GM12891 (cell line): ENCODE measurements around the gene FAM180A.
"Not testable (repeated sequence)": the region's sequence is repeated elsewhere in the genome, so short reads cannot be mapped to it uniquely, and the experiment has no call there.

ENCODE experiments used
- DNase-seq: peaks from one replicate; pipeline ENCODE4 v3.0.0; 2011; ENCODE audit warnings: low spot score; ENCODE audit not compliant: insufficient read length
- FAIRE-seq: peaks from 2 replicates; lab custom pipeline; 2011; peaks lifted over from hg19 to GRCh38; lab: Jason Lieb, UNC
- PAX5 ChIP-seq: IDR thresholded peaks from 2 replicates; pipeline ENCODE4 v1.6.1; 2011; ENCODE audit warnings: low read length, moderate library complexity, mild to moderate bottlenecking; ENCODE audit not compliant: insufficient read depth, severe bottlenecking
- POLR2A ChIP-seq: IDR thresholded peaks from 2 replicates; pipeline ENCODE4 v1.6.1; 2011; ENCODE audit warnings: low read depth, low read length, control low read depth
- POLR2AphosphoS5 ChIP-seq: IDR thresholded peaks from 2 replicates; pipeline ENCODE4 v1.6.1; 2011; ENCODE audit warnings: low read depth, low read length, control low read depth
- POU2F2 ChIP-seq: IDR thresholded peaks from 2 replicates; pipeline ENCODE4 v1.6.1; 2011; ENCODE audit warnings: low read depth, mild to moderate bottlenecking, control low read depth, low read length, moderate library complexity
- SPI1 ChIP-seq: IDR thresholded peaks from 2 replicates; pipeline ENCODE4 v1.6.1; 2011; ENCODE audit warnings: low read depth, low read length, control low read depth
- TAF1 ChIP-seq: IDR thresholded peaks from 2 replicates; pipeline ENCODE4 v1.6.1; 2011; ENCODE audit warnings: low read depth, low read length, control low read depth

FAM180A gene

DNA sequence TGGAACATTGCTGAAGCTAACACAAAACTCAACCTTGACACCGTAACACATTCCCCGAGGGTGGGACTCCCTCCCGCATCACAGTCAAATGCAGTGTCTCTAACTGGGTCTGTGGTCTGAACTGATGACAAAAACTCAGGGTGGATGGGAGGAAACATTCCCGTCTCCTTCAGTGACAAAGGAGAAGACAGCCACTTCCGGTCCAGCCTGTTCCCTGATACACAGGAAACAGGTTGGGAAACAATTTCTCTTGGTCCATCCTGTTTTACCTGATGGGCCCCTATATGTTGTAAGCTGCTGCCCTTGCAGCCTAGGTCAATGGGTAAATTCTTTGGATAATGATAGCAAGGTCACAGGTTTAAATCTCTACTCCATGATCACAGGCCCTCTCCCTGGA lies 41.0 kb downstream of the FAM180A start:
- DNase-seq (no peak), FAIRE-seq (no peak)
- TF ChIP-seq POLR2AphosphoS5 (no peak), POU2F2 (no peak), TAF1 (no peak), SPI1 (no peak), POLR2A (no peak), PAX5 (no peak)

GRCh38 chr7:135706858-135707569 lies 41.6 kb downstream of the FAM180A start:
- no peak for FAIRE-seq
- TF ChIP-seq POLR2AphosphoS5 (no peak), POLR2A (no peak), SPI1 (no peak), TAF1 (no peak)

GRCh38 chr7:135706038-135706742 lies 42.4 kb downstream of the FAM180A start:
- DNase-seq (no peak), FAIRE-seq (no peak)
- TF ChIP-seq TAF1 (no peak), SPI1 (no peak)

More at GRCh38 chr7:135706858-135707569, 41.6 kb downstream of the FAM180A start:
- DNase-seq: no peak

GRCh38 chr7:135704698-135705097 lies 43.9 kb downstream of the FAM180A start:
- DNase-seq (no peak), FAIRE-seq (no peak)
- TF ChIP-seq SPI1 (no peak), POU2F2 (no peak), PAX5 (no peak), TAF1 (no peak), POLR2AphosphoS5 (no peak), POLR2A (no peak)

- no peak for TF ChIP-seq TAF1
- TF ChIP-seq POLR2A: no peak
- no peak for TF ChIP-seq POU2F2
- no peak for TF ChIP-seq PAX5
- no peak for TF ChIP-seq POLR2AphosphoS5
- no peak for TF ChIP-seq SPI1
- FAIRE-seq (no peak), DNase-seq (no peak)
Observed at GRCh38 chr7:135704074-135704473, 44.5 kb downstream of the FAM180A start.

GRCh38 chr7:135697276-135698049 lies 51.1 kb downstream of the FAM180A start:
- DNase-seq (no peak), FAIRE-seq (no peak)
- TF ChIP-seq POU2F2 (no peak), PAX5 (no peak), SPI1 (no peak)

DNA sequence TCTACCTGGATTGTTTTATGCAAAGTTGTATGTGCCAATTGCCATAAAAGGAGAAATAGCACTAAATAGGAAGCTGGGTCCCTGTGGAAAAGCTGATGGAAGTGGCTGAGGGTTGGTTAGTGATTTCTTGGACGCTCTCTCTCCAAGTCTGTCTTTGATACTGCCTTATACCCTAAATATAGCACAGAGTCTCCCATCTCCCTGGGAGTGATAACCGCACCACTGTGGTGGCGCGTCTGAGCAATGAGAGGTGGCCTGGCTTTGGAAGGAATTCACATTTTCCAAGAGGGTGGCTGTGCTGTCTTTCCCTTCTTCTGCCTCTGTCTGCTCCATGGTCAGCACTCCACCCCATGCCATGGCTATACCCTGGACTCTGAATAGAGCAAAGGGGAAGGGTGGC lies 55.1 kb downstream of the FAM180A start:
- TF ChIP-seq POLR2A: no peak
- no peak for TF ChIP-seq SPI1
- no peak for TF ChIP-seq PAX5
- no peak for TF ChIP-seq POLR2AphosphoS5
- no peak for TF ChIP-seq TAF1
- no peak for TF ChIP-seq POU2F2
- DNase-seq (no peak), FAIRE-seq (no peak)

DNA sequence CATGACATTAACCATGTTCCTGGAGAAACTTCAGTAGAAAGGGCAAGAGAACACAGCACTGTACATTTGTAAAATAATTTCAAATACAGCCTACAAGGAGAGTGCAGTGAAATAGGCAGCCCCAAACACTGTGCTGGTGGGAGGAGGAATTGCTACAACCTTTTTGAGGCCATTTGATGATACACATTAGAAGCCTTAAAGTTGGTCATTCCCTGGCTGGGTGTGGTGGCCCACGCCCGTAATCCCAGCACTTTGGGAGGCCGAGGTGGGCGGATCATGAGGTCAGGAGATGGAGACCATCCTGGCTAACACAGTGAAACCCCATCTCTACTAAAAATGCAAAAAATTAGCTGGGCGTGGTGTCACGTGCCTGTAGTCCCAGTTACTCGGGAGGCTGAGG lies 56.0 kb downstream of the FAM180A start:
- FAIRE-seq, DNase-seq: not testable (repeated sequence)

GRCh38 chr7:135692055-135692454 lies 56.6 kb downstream of the FAM180A start:
- no peak for DNase-seq
- FAIRE-seq: no peak

GRCh38 chr7:135690566-135690965 lies 58.0 kb downstream of the FAM180A start:
- DNase-seq: no peak
- TF ChIP-seq TAF1: no peak
- TF ChIP-seq POLR2A: no peak
- TF ChIP-seq SPI1: no peak
- TF ChIP-seq POU2F2: no peak
- no peak for TF ChIP-seq PAX5
- no peak for TF ChIP-seq POLR2AphosphoS5
- FAIRE-seq: no peak

More at GRCh38 chr7:135692055-135692454, 56.6 kb downstream of the FAM180A start:
- TF ChIP-seq POU2F2 (no peak), POLR2AphosphoS5 (no peak), POLR2A (no peak), PAX5 (no peak), SPI1 (no peak), TAF1 (no peak)
